ENCODE data around the gene CHTF18.

CHTF18 gene

GRCh38 chr16:794091-794822, 5.8 kb downstream of the CHTF18 start:
- no peak for DNase-seq (ENCODE audit: low read depth)

GRCh38 chr16:794853-795466, 6.5 kb downstream of the CHTF18 start:
- DNase-seq (ENCODE audit: low read depth) = no peak

DNA sequence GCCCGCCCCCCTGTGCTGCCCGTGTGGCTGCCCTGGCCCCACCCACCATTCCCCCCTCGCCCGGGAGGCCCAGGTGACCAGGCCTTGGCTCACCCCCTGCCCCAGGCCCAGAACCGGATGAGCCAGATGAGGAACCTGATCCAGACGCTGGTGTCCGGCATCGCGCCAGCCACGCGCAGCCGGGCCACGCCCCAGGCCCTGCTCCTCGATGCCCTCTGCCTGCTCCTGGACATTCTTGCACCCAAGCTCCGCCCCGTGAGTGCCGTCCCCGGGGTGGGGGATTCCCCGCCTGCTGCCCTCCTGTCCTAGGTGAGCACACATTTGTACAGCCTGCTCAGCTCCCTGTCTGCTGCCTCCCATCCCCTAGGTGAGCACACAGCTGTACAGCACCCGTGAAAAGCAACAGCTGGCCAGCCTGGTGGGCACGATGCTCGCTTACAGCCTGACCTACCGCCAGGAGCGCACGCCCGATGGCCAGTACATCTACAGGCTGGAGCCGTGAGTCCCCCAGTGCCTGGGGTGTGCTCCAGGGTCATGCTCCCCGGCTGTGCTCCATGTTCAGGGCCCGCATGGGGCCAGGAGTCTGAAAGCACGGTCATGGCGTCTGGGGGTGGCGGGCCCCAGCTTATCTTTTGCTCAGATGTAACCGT, 7.3 kb downstream of the CHTF18 start:
- DNase-seq (ENCODE audit: low read depth) = no peak

DNA sequence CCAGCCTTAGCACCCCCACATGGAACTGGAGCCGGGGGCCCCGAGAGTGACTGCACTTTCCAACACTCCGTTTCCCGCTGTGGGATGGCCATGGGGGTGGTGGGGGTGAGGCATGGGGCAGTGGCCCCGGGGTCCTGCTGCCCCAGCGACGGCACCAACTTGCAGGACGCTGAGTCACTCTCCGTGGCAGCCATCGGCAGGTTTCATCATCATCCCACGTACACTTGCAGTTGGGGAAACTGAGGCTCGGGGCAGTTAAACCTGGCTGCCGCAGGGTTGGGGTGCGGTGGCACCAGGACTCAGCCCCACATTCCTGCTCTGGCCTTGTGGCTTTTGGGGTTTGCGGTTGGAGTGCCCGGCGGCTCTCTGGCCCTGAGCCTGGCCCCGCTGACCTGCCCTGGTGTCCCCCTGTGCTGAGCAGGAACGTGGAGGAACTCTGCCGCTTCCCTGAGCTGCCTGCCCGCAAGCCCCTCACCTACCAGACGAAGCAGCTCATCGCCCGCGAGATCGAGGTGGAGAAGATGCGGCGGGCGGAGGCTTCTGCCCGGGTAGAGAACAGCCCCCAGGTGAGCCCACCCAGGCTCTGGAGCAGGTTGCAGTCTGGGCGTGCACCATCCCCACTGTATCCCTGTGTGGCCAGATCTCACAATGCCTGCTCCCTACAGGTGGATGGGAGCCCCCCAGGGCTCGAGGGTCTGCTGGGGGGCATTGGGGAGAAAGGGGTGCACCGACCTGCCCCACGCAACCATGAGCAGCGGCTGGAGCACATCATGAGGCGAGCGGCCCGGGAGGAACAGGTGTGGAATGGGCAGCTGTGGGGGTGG, 8.1 kb downstream of the CHTF18 start:
- no peak for DNase-seq (ENCODE audit: low read depth)

GRCh38 chr16:797120-797420, 8.7 kb downstream of the CHTF18 start:
- no peak for DNase-seq (ENCODE audit: low read depth)

DNA sequence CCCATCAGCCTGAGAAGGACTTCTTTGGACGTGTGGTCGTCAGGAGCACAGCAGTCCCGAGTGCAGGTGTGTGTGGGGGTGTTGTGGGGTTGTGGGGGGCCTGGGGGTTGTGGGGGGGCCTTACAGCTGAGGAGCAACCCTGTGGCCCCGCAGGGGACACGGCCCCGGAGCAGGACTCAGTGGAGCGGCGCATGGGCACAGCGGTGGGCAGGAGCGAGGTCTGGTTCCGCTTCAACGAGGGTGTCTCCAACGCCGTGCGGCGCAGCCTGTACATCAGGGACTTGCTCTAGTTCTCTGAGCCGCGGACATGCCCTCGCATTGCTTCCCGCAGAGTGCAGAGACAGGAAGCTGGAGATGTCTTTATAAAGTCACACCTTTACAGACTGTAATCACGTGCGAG, 9.3 kb downstream of the CHTF18 start:
- no peak for DNase-seq (ENCODE audit: low read depth)

- DNase-seq (ENCODE audit: low read depth) = no peak
Measured at GRCh38 chr16:798666-799065, 10.2 kb downstream of the CHTF18 start.

DNA sequence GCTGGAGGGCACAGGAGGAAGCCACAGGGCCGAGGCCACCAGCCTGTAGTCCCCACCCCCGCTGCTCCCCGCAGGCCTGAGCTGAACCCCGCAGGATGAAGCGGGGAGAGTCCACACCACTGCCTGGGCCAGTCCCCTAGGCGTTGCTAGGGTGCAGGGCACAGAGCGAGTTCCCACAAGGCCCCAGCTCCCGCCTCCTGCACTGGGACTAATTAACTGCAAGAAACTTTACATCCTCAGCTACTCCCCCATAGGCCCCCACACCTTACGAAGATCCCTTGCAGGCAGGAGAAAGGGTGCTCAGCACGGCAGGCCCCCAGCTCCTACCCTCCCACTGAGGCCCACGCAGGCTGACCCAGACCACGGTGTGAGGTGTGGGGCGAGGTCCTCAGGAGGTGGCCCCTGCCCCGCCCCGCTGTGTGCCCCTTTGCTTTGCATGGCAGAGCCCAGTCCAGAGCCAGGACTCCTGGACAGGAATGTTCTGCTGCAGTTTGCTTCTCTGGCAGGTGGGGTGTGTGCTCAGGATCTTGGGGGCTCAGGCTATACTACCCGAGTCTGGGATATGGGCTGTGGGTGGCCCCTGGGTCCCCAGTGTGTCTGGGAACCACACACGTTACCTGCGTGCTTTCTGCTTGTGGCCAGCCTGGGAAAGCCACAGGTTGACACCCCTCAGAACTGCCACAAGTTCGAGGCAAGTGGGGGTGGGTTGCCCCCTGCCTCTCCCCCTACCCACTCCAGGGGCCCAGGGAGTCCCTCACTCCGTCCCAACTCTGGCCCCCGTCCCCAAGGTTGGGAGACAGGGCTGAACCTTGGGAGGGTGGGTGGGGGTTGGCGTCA, 10.9 kb downstream of the CHTF18 start:
- no peak for DNase-seq (ENCODE audit: low read depth)

GRCh38 chr16:799948-800833, 11.8 kb downstream of the CHTF18 start, which contains the start of gene GNG13:
TSS of gene GNG13 (minus strand) at chr16:800734. CDS start at chr16:799077, 1,657 bp downstream.
- DNase-seq (ENCODE audit: low read depth) = no peak

- DNase-seq (ENCODE audit: low read depth) = no peak
Measured at GRCh38 chr16:800834-801511, 12.6 kb downstream of the CHTF18 start.

- no peak for DNase-seq (ENCODE audit: low read depth)
Measured at GRCh38 chr16:801584-802363, 13.4 kb downstream of the CHTF18 start.

DNA sequence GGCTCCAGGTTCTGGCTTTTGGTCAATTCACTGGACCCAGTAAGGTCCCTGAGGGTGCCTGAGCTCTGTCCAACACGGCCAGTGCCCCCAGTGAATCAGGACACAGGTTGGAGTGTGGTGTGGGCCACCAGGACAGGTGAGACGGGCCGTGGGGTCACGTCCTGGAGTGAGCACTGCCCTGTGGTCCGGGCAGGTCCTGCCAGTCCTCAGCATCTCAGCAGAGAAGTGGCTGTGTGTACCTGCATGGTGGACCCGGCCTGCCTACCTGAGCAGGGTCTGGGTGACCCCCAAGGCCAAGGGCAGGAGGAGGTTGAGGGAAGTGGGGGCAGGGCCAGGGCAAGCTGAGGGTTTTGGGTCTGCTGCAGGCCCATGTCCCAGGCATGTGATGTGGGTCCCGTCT, 14.0 kb downstream of the CHTF18 start:
- DNase-seq (ENCODE audit: low read depth) = no peak

DNA sequence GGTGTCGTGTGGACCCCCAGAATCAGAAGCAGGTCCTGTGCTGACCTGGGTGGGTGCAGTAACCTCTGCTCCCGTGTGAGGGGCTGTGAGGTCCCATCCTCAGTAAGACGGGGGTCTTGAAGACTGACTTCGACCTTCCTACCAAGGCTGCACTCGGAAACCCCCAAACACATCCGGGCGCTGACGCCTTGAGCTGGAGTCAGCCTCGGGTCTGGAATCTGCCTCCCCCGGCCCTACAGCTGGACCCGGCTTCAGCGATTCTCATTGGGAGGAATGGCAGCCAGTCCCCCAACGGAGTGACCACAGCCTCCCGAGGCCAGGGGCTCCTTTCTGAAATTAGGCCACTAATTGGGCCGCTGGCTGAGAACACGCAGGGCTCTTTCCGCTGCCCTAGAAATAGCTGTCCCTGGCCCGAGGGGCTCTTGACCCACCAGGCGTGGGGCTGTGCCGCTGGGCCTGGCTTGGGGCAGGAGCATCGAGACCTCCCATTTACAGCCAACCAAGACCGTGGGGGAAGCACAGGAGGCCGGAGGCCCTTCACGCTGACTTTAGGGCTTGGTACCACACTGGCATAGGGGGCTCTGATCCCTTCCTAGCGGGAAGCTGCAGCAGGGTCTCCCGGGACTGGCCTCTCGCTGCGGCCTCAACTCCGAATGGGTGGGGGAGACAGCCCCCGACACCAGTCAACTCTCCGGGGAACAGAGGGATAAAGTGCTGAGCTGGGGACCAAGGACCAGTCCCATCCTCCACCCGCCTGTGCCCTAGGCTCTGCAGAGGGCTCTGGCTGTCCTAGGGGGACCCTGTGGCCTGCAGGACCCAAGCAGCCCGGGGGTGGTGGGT, 14.7 kb downstream of the CHTF18 start:
- DNase-seq (ENCODE audit: low read depth) = no peak

GRCh38 chr16:803754-804080, 15.3 kb downstream of the CHTF18 start:
- no peak for DNase-seq (ENCODE audit: low read depth)

GRCh38 chr16:804193-805048, 16.0 kb downstream of the CHTF18 start:
- DNase-seq (ENCODE audit: low read depth) = no peak

GRCh38 chr16:805474-805873, 17.1 kb downstream of the CHTF18 start:
- DNase-seq (ENCODE audit: low read depth) = no peak

DNA sequence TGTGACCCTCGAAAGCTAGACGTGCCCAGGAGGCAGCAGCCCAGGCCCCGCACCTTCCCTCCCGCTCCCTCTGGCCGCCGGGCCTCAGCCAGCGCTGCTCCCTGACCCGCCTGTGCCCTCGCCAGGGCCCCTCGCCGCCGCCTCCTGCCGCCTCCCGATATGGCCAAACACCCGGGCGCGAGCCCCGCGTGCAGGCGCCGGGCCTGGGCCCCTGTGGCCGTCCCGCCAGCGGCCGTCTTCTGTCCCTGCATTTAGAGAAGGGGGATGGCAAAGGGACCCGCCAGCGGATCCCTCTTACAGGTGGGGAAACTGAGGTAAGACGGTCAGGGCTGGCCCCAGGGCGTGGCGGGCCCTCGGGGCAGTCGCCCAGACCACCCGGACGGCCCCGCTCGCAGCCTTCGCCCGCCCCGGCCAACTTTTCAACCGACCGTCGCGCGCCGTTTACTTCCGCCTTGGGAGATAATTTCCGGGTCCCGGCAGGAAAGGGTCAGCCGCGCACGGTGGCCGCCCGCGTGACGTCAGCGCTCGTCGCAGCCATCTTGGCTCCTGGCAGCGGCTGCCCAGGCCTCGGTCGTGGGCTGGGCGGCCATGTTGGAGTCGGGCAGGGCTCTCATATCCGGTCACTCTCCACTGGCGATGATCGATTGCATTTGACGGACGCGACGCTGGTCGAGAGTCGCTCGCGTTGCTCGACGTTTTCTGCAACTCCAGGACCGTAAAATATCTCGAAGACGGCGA, 19.1 kb downstream of the CHTF18 start:
- DNase-seq (ENCODE audit: low read depth) = peak; percentile 68
